ENCODE data around the gene VN1R5.
"Not testable (repeated sequence)": the region's sequence is repeated elsewhere in the genome, so short reads cannot be mapped to it uniquely, and the experiment has no call there.

- TF ChIP-seq HOXA7 (CRISPR knock-in tag; IDR thresholded peaks at IDR 0.05; ENCODE audit: borderline replicate concordance); ZNF138 (tag by site-specific recombination; IDR thresholded peaks at IDR 0.05; ENCODE audit: borderline replicate concordance): not testable (repeated sequence)
These were observed 35.6 kb upstream of the VN1R5 start for GRCh38 chr1:247220280-247220679.

Measured in HEK293 (cell line).